H54 (cell line): ENCODE data around the gene MYO1A.

ENCODE experiments used
- DNase-seq: peaks from one replicate; pipeline ENCODE4 v3.0.0; 2011; ENCODE audit warnings: low spot score, mixed read lengths; ENCODE audit not compliant: insufficient read length
- FAIRE-seq: peaks from 3 replicates; lab custom pipeline; 2011; peaks lifted over from hg19 to GRCh38; lab: Jason Lieb, UNC
- POLR2A ChIP-seq: IDR thresholded peaks from 2 replicates; pipeline ENCODE4 v1.6.1; 2011; ENCODE audit warnings: low read depth, mild to moderate bottlenecking, low read length

The MYO1A gene

GRCh38 chr12:57046086-57046791, 3.7 kb downstream of the MYO1A start:
- no peak for DNase-seq
- no peak for TF ChIP-seq POLR2A
- FAIRE-seq: no peak

GRCh38 chr12:57044889-57045288, 5.0 kb downstream of the MYO1A start:
- FAIRE-seq (no peak), DNase-seq (no peak)
- no peak for TF ChIP-seq POLR2A

GRCh38 chr12:57044468-57044867, 5.5 kb downstream of the MYO1A start:
- no peak for FAIRE-seq
- DNase-seq: no peak
- no peak for TF ChIP-seq POLR2A

GRCh38 chr12:57042695-57043094, 7.2 kb downstream of the MYO1A start:
- DNase-seq (no peak), FAIRE-seq (no peak)

GRCh38 chr12:57040750-57041149, 9.2 kb downstream of the MYO1A start:
- DNase-seq (no peak), FAIRE-seq (no peak)
- no peak for TF ChIP-seq POLR2A

More at GRCh38 chr12:57042695-57043094, 7.2 kb downstream of the MYO1A start:
- TF ChIP-seq POLR2A: no peak

GRCh38 chr12:57040211-57040610, 9.7 kb downstream of the MYO1A start:
- TF ChIP-seq POLR2A: no peak
- FAIRE-seq (no peak), DNase-seq (no peak)

- FAIRE-seq: no peak
These were observed 10.7 kb downstream of the MYO1A start for GRCh38 chr12:57039016-57039798.

GRCh38 chr12:57037264-57037663, 12.7 kb downstream of the MYO1A start:
- DNase-seq: no peak
- no peak for TF ChIP-seq POLR2A
- FAIRE-seq: no peak

More at GRCh38 chr12:57039016-57039798, 10.7 kb downstream of the MYO1A start:
- no peak for TF ChIP-seq POLR2A
- no peak for DNase-seq

- FAIRE-seq (no peak), DNase-seq (no peak)
These were observed 16.5 kb downstream of the MYO1A start for GRCh38 chr12:57033431-57033830.

GRCh38 chr12:57031789-57032188, 18.1 kb downstream of the MYO1A start:
- TF ChIP-seq POLR2A: no peak
- FAIRE-seq (no peak), DNase-seq (no peak)

More at GRCh38 chr12:57033431-57033830, 16.5 kb downstream of the MYO1A start:
- no peak for TF ChIP-seq POLR2A

GRCh38 chr12:57031138-57031725, 18.7 kb downstream of the MYO1A start:
- FAIRE-seq: no peak
- DNase-seq: no peak
- TF ChIP-seq POLR2A: no peak

GRCh38 chr12:57029457-57029856, 20.5 kb downstream of the MYO1A start:
- FAIRE-seq (no peak), DNase-seq (no peak)
- no peak for TF ChIP-seq POLR2A

GRCh38 chr12:57027805-57028153, 22.1 kb downstream of the MYO1A start:
- no peak for DNase-seq
- FAIRE-seq: no peak
- no peak for TF ChIP-seq POLR2A
